SU-DHL-6 (cell line): ENCODE results near the gene CENPB.

Experiments used
- H2AFZ ChIP-seq: fragments of 200-600 bp; sonication (generic); 2 replicates; pipeline ENCODE4 v1.6.1; 2014; ENCODE audit warnings: low read depth, mild to moderate bottlenecking, moderate library complexity, mixed read lengths, antibody characterized with exemption, low read length; ENCODE audit not compliant: severe bottlenecking
- H3F3A ChIP-seq: fragments of 200-600 bp; shearing (Covaris generic); 2 replicates; pipeline ENCODE4 v1.6.0; 2016; ENCODE audit warnings: antibody characterized with exemption, mild to moderate bottlenecking; ENCODE audit not compliant: insufficient read depth
- H3K27ac ChIP-seq: fragments of 200-600 bp; sonication (generic); 2 replicates; pipeline ENCODE4 v1.5.1; 2016; ENCODE audit warnings: low read depth, mild to moderate bottlenecking, low read length, moderate library complexity, mixed read lengths
- H3K27me3 ChIP-seq: fragments of 200-600 bp; sonication (generic), shearing (Covaris generic); 2 replicates; pipeline ENCODE4 v1.6.0; 2014; ENCODE audit warnings: mild to moderate bottlenecking, low read length
- H3K36me3 ChIP-seq: fragments of 200-600 bp; sonication (generic); 2 replicates; pipeline ENCODE4 v1.6.1; 2014; ENCODE audit warnings: mild to moderate bottlenecking, low read length, mixed read lengths
- H3K4me2 ChIP-seq: fragments of 300-600, 200-600 bp; shearing (Covaris generic), sonication (generic); 2 replicates; pipeline ENCODE4 v1.6.0; 2014; ENCODE audit warnings: low read length, low read depth, mild to moderate bottlenecking; ENCODE audit not compliant: poor library complexity, severe bottlenecking
- H3K4me3 ChIP-seq: fragments of 200-600 bp; sonication (generic); 2 replicates; pipeline ENCODE4 v1.5.1; 2014; ENCODE audit warnings: antibody characterized with exemption, low read length, mild to moderate bottlenecking, mixed read lengths; ENCODE audit not compliant: insufficient read depth, poor library complexity, severe bottlenecking
- H3K79me2 ChIP-seq: fragments of 200-600 bp; sonication (generic); 2 replicates; pipeline ENCODE4 v1.6.1; 2014; ENCODE audit warnings: mild to moderate bottlenecking, low read length, moderate library complexity; ENCODE audit not compliant: insufficient read depth
- H3K9ac ChIP-seq: fragments of 200-600 bp; sonication (generic); 2 replicates; pipeline ENCODE4 v1.7.0; 2014; ENCODE audit warnings: mild to moderate bottlenecking, low read length
- H3K9me2 ChIP-seq: fragments of 200-600 bp; sonication (generic); replicated peaks from 2 replicates; pipeline ENCODE4 v1.6.1; 2014; ENCODE audit warnings: low read length; ENCODE audit not compliant: insufficient read depth
- H3K9me3 ChIP-seq: fragments of 200-600 bp; sonication (generic); 2 replicates; pipeline ENCODE4 v1.6.1; 2014; ENCODE audit warnings: low read length, mixed read lengths; ENCODE audit not compliant: insufficient read depth
- H4K20me1 ChIP-seq: fragments of 200-600 bp; sonication (generic); 2 replicates; pipeline ENCODE4 v1.6.1; 2014; ENCODE audit warnings: low read depth, mild to moderate bottlenecking, antibody characterized with exemption, low read length, moderate library complexity, mixed read lengths
- CTCF ChIP-seq: fragments of 200-600 bp; sonication (generic); IDR thresholded peaks from one replicate; pipeline ENCODE4 v1.5.1; 2017; ENCODE audit warnings: antibody characterized with exemption, mild to moderate bottlenecking, low read length, moderate library complexity; ENCODE audit not compliant: insufficient read depth, poor library complexity, severe bottlenecking
- EZH2phosphoT487 ChIP-seq: fragments of 200-600 bp; sonication (generic), shearing (Covaris generic); conservative IDR thresholded peaks from 2 replicates; pipeline ENCODE4 v1.6.1; 2018; ENCODE audit warnings: mild to moderate bottlenecking, antibody characterized with exemption, low read length, moderate library complexity, mixed read lengths

The CENPB gene

GRCh38 chr20:3782597-3782996 lies 3.9 kb downstream of the CENPB start:
- Histone ChIP-seq H3K79me2 (no peaks in the 10 kb centered on the region; the same call in 1 of the 2 replicates), H3K9me2 (no peaks in the 10 kb centered on the region), H3K9ac (no peak overlapping the region), H4K20me1 (no peaks in the 10 kb centered on the region), H3K36me3 (no peaks in the 10 kb centered on the region), H3K4me3 (no peak overlapping the region), H3F3A (peaks cover 6% of the 10 kb centered on the region; the same call in 1 of the 2 replicates), H2AFZ (no peak overlapping the region), H3K27me3 (no peaks in the 10 kb centered on the region), H3K27ac (no peak overlapping the region), H3K4me2 (no peak overlapping the region), H3K9me3 (no peaks in the 10 kb centered on the region)
- TF ChIP-seq EZH2phosphoT487, result no peak
- TF ChIP-seq CTCF, result no peak

GRCh38 chr20:3781153-3781910 lies 5.2 kb downstream of the CENPB start, which contains the start of gene SPEF1:
Gene SPEF1 (minus strand): TSS chr20:3781448. CDS start chr20:3781287, 161 bp downstream.
- Histone ChIP-seq H4K20me1 (no peaks in the 10 kb centered on the region), H2AFZ (no peak within 1 kb of the TSS), H3K27ac (no peak within 1 kb of the TSS), H3K4me3 (no peak within 1 kb of the TSS), H3K4me2 (peak within 1 kb of the TSS; percentile 58), H3K36me3 (no peaks in the 10 kb centered on the region), H3K9me2 (no peaks in the 10 kb centered on the region), H3K27me3 (no peaks in the 10 kb centered on the region), H3K79me2 (no peaks in the 10 kb centered on the region; the same call in 1 of the 2 replicates), H3F3A (peaks cover 6% of the 10 kb centered on the region; the same call in 1 of the 2 replicates), H3K9ac (no peak within 1 kb of the TSS; the same call in 1 of the 2 replicates), H3K9me3 (no peaks in the 10 kb centered on the region)
- no peak for TF ChIP-seq CTCF
- no peak for TF ChIP-seq EZH2phosphoT487

- Histone ChIP-seq H3K9ac (no peak overlapping the region), H3K79me2 (no peaks in the 10 kb centered on the region), H3K27me3 (no peaks in the 10 kb centered on the region), H3K27ac (no peak overlapping the region), H3K4me3 (no peak overlapping the region), H3K4me2 (no peak overlapping the region), H2AFZ (no peak overlapping the region), H3F3A (peaks cover 6% of the 10 kb centered on the region; the same call in 1 of the 2 replicates), H3K9me3 (no peaks in the 10 kb centered on the region), H4K20me1 (no peaks in the 10 kb centered on the region), H3K36me3 (no peaks in the 10 kb centered on the region), H3K9me2 (no peaks in the 10 kb centered on the region)
- no peak for TF ChIP-seq EZH2phosphoT487
- no peak for TF ChIP-seq CTCF
Measured at GRCh38 chr20:3778976-3779375, 7.6 kb downstream of the CENPB start.
